Esophagus muscularis mucosa (tissue), 4 donors: ENCODE results near the gene GNPAT. TPM values are rescaled to one million over a fixed set of nuclear protein-coding genes. Genes with fewer than 3 reads are reported as not detected.

Experiments
- DNase-seq: peaks from one replicate; pipeline ENCODE4 v3.0.0-alpha.2; 2017; ENCODE audit errors: extremely low spot score
- H3K27ac ChIP-seq, 4 donors: fragments of 200-600 bp; sonication (generic); replicated peaks in 1 of 4; 1 replicate in 3 of 4; 2 replicates in 1 of 4; pipeline ENCODE4 v1.5.1; 2016 to 2019; ENCODE audit warnings: mild to moderate bottlenecking in 1 of 4
- H3K27me3 ChIP-seq, 4 donors: fragments of 200-600 bp; sonication (generic); one replicate each; pipeline versions ENCODE4 v1.5.1 to v1.6.0; 2016 to 2019
- H3K36me3 ChIP-seq, 4 donors: fragments of 200-600 bp; sonication (generic); one replicate each; pipeline ENCODE4 v1.5.1; 2016 to 2019
- H3K4me1 ChIP-seq, 4 donors: fragments of 200-600 bp; sonication (generic); one replicate each; pipeline ENCODE4 v1.5.1; 2016 to 2019
- H3K4me3 ChIP-seq, 4 donors: fragments of 200-600 bp; sonication (generic); 1 replicate in 2 of 4; 2 replicates in 2 of 4; pipeline ENCODE4 v1.5.1; 2016 to 2019; ENCODE audit warnings: mild to moderate bottlenecking in 4 of 4, moderate library complexity in 1 of 4
- H3K9me3 ChIP-seq, 4 donors: fragments of 200-600 bp; sonication (generic); 1 replicate in 3 of 4; 2 replicates in 1 of 4; pipeline ENCODE4 v1.5.1; 2016 to 2019
- CTCF ChIP-seq, 3 experiments: fragments of 200-600 bp in 2 of 3; fragments of 450-650 bp in 1 of 3; sonication (generic) in 2 of 3; IDR thresholded peaks; one replicate each; pipeline ENCODE4 v1.5.1; 2017 to 2019; ENCODE audit warnings: antibody characterized with exemption in 3 of 3, mild to moderate bottlenecking in 2 of 3, moderate library complexity in 1 of 3
- EP300 ChIP-seq: sonication (generic); formaldehyde crosslinking; IDR thresholded peaks from one replicate; pipeline ENCODE4 v1.6.1; 2017; ENCODE audit warnings: antibody characterized with exemption
- POLR2A ChIP-seq: fragments of 450-650 bp; IDR thresholded peaks from one replicate; pipeline ENCODE4 v1.6.1; 2017; ENCODE audit warnings: antibody characterized with exemption, moderate library complexity, mild to moderate bottlenecking, low read depth
- POLR2AphosphoS5 ChIP-seq, 2 donors: sonication (generic); formaldehyde crosslinking; IDR thresholded peaks; one replicate each; pipeline ENCODE4 v1.6.1; 2017; ENCODE audit warnings: antibody characterized with exemption in 2 of 2
- WGBS: methylation state at CpG from one replicate; pipeline ENCODE4 v1.1.5; 2018; 5-methylcytosine and 5-hydroxymethylcytosine counted together
- intact Hi-C: fragments of 100-400 bp; cut with DNase I; formaldehyde crosslinking; loops from one replicate; pipeline ENCODE4 v1.15.1; 2023
- total RNA-seq, 4 donors: library from RNA; depleted of rRNA; stranded (reverse); fragments of >200 nt; gene quantifications; one replicate each; pipeline versions ENCODE4 v1.1.0 to v1.2.1, GENCODE V29; 2016

Gene GNPAT
- total RNA-seq, 4 donors from 2014 or later: 40.3 to 52.3 (median 47.2) TPM

DNA sequence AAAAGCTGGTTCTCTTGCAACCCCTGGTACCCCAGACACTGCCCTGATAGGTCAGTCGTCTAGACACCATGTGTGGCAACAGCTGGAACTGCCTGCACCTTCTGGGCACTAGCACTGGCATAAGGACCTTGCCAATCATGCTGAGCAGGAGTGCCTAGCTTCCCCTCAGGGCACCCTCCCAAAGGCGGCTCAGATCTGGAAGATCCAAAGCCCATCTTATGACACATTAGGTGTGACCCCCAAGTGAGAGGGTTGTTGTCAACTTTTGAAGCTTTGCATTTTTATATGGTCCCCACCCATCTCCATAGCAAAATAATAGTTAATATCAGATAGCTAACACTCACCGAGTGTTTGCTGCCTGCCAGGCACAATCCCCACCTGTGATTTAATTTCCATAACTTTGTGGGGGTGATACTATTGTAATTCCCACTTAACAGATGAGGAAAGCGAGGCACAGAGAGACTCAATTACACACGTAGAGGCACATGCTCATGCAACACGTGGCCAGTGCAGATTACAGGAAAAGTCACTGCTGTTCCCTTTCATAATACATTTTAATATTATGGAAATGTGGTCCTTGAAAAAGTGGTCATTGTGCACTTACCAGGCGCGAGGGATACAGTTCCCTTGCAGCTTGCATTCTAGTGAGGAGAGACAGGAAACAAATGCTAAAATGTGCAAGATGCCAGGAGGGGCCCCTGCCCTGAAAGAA, 70.9 kb downstream of the GNPAT start:
- Histone ChIP-seq H3K4me3 (no peak overlapping the region), H3K27me3 (no peaks in the 10 kb centered on the region), H3K9me3 (no peaks in the 10 kb centered on the region), H3K4me1 (no peaks in the 10 kb centered on the region), H3K36me3 (no peaks in the 10 kb centered on the region), H3K27ac (no peak overlapping the region)
- intact Hi-C loops: no loop called here
- TF ChIP-seq POLR2AphosphoS5 (IDR thresholded peaks at IDR 0.05) (no peak), EP300 (no peak), CTCF (IDR thresholded peaks at IDR 0.05) (no peak), POLR2A (no peak)
- no peak for DNase-seq
- WGBS: 80% methylated on average over 7 of the region's 8 CpGs

DNA sequence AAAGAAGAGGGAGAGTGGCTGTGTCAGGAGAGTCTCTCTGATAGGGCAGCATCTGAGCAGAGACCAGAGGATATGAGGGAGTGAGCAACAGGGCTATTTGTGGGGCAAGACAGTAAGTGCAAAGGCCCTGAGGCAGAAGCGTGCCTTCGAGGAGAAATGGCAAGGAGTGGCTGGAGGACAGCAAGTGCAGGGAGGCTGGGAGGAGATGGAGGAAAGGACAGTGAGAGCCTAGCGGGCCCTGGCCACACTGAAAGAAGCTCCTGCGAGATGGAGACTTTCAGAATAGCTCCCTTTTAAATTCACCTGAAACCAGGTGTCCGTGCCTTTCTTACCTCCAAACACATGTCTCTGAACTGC, 71.4 kb downstream of the GNPAT start:
- TF ChIP-seq EP300 (no peak), CTCF (IDR thresholded peaks at IDR 0.05) (no peak), POLR2A (no peak), POLR2AphosphoS5 (IDR thresholded peaks at IDR 0.05) (no peak)
- no peaks in the 10 kb centered on the region for H3K9me3 ChIP-seq
- no peak overlapping the region for H3K27ac ChIP-seq
- WGBS: 92% methylated on average over 5 of the region's 5 CpGs
- intact Hi-C loops: no loop called here
- H3K27me3 ChIP-seq: no peaks in the 10 kb centered on the region
- H3K4me3 ChIP-seq: no peak overlapping the region
- H3K36me3 ChIP-seq: no peaks in the 10 kb centered on the region
- H3K4me1 ChIP-seq: no peaks in the 10 kb centered on the region
- DNase-seq: no peak

- 87% methylated on average over 4 of the region's 4 CpGs for WGBS
- intact Hi-C loops: no loop called here
Measured at GRCh38 chr1:231313661-231314060, 72.6 kb downstream of the GNPAT start.

DNA sequence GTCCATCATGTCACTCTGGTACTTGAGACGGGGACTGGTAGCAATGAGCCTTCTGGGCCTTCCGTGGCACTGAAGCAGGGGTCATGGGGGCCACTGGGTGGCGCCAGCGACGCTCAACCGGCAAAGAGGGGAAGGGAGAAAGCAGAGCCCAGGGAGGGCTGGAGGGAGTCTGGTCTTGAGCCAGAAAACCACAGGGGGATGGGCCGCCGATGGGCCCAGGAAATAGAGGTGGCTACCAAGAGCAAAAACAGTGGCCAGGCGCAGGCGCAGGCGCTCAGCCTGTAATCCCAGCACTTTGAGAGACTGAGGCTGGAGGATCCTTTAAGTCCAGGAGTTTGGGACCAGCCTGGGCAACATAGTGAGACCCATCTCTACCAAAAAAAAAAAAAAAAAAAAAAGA, 74.9 kb downstream of the GNPAT start:
- Histone ChIP-seq H3K4me1 (no peaks in the 10 kb centered on the region), H3K9me3 (no peaks in the 10 kb centered on the region), H3K4me3 (no peak overlapping the region), H3K27me3 (no peaks in the 10 kb centered on the region), H3K36me3 (no peaks in the 10 kb centered on the region), H3K27ac (no peak overlapping the region)
- 45% methylated on average over 11 of the region's 11 CpGs for WGBS
- intact Hi-C loops: no loop called here
- peak; percentile 75 for DNase-seq
- TF ChIP-seq CTCF (IDR thresholded peaks at IDR 0.05): peak in 2 of 3 experiments; percentile 15 to 42
- no peak for TF ChIP-seq EP300
- no peak for TF ChIP-seq POLR2A
- no peak for TF ChIP-seq POLR2AphosphoS5 (IDR thresholded peaks at IDR 0.05)

More at GRCh38 chr1:231313661-231314060, 72.6 kb downstream of the GNPAT start:
- H3K4me3 ChIP-seq: no peak overlapping the region
- no peak overlapping the region for H3K27ac ChIP-seq
- H3K9me3 ChIP-seq: no peaks in the 10 kb centered on the region
- peak; percentile 81 for DNase-seq
- no peaks in the 10 kb centered on the region for H3K4me1 ChIP-seq
- TF ChIP-seq POLR2AphosphoS5 (IDR thresholded peaks at IDR 0.05): no peak
- no peak for TF ChIP-seq CTCF (IDR thresholded peaks at IDR 0.05)
- TF ChIP-seq POLR2A: no peak
- no peak for TF ChIP-seq EP300
- no peaks in the 10 kb centered on the region for H3K27me3 ChIP-seq
- H3K36me3 ChIP-seq: no peaks in the 10 kb centered on the region
